WTC11 (cell line): ENCODE measurements around the gene BDKRB2. TPM values are rescaled to one million over a fixed set of nuclear protein-coding genes. Genes with fewer than 3 reads are reported as not detected.

Experiments
- ATAC-seq: fragments of 200-7000 bp; cut with Tn5 transposase; 2 replicates; pipeline ENCODE4 v1.10.0; 2021; ENCODE audit warnings: mild to moderate bottlenecking, moderate library complexity
- CTCF ChIA-PET: fragments of 300-600 bp; sonication (Branson Sonifier 250); formaldehyde crosslinking; loops from one replicate; lab custom pipeline; 2021; ENCODE audit warnings: antibody characterized with exemption; lab: Charles Lee
- POLR2A ChIA-PET: fragments of 350-600 bp; sonication (Branson Sonifier 250); formaldehyde crosslinking; loops from one replicate; lab custom pipeline; 2021; ENCODE audit warnings: antibody characterized with exemption; lab: Charles Lee
- DNase-seq: peaks from one replicate; pipeline ENCODE4 v3.0.0; 2021; ENCODE audit warnings: low spot score
- H3K27ac Mint-ChIP-seq: 2 replicates; pipeline ENCODE4 v1.8.0; 2021; ENCODE audit warnings: mixed read lengths
- H3K27me3 Mint-ChIP-seq: 2 replicates; pipeline ENCODE4 v1.8.0; 2021; ENCODE audit warnings: low read depth, mild to moderate bottlenecking, moderate library complexity, mixed read lengths
- H3K36me3 Mint-ChIP-seq: 2 replicates; pipeline ENCODE4 v1.8.0; 2021; ENCODE audit warnings: mixed read lengths
- H3K4me1 Mint-ChIP-seq: 2 replicates; pipeline ENCODE4 v1.8.0; 2022; ENCODE audit warnings: mixed read lengths
- H3K4me3 Mint-ChIP-seq: 2 replicates; pipeline ENCODE4 v1.8.0; 2021; ENCODE audit warnings: mild to moderate bottlenecking, moderate library complexity, mixed read lengths
- H3K9me3 Mint-ChIP-seq: 2 replicates; pipeline ENCODE4 v1.8.0; 2021; ENCODE audit warnings: mixed read lengths
- FOXK1 ChIP-seq: sonication (generic); formaldehyde crosslinking; IDR thresholded peaks from 2 replicates; pipeline ENCODE4 v1.8.0; 2022; ENCODE audit warnings: mild to moderate bottlenecking, moderate library complexity, missing genetic modification reagents
- IRF2 ChIP-seq: sonication (generic); formaldehyde crosslinking; IDR thresholded peaks from 2 replicates; pipeline ENCODE4 v1.8.0; 2022; ENCODE audit warnings: low read depth, missing genetic modification reagents, borderline replicate concordance
- JAZF1 ChIP-seq: fragments of 250-450 bp; sonication (Bioruptor Pico); IDR thresholded peaks from 2 replicates; pipeline ENCODE4 v1.9.0; 2021; ENCODE audit warnings: moderate library complexity, mild to moderate bottlenecking, inconsistent platforms
- JUN ChIP-seq: sonication (generic); formaldehyde crosslinking; IDR thresholded peaks from 2 replicates; pipeline ENCODE4 v1.8.0; 2023; ENCODE audit warnings: mild to moderate bottlenecking, missing genetic modification reagents
- MXD4 ChIP-seq: fragments of 250-450 bp; sonication (Bioruptor Pico); IDR thresholded peaks from 2 replicates; pipeline ENCODE4 v1.8.0; 2021; ENCODE audit warnings: mild to moderate bottlenecking, moderate library complexity, borderline replicate concordance
- MYBL2 ChIP-seq: sonication (generic); formaldehyde crosslinking; IDR thresholded peaks from 2 replicates; pipeline ENCODE4 v1.8.1; 2023; ENCODE audit warnings: mild to moderate bottlenecking, moderate library complexity, missing genetic modification reagents
- OVOL2 ChIP-seq: fragments of 250-450 bp; sonication (Bioruptor Pico); IDR thresholded peaks from 2 replicates; pipeline ENCODE4 v1.9.0; 2021; ENCODE audit warnings: mild to moderate bottlenecking, borderline replicate concordance
- RELA ChIP-seq: sonication (generic); formaldehyde crosslinking; IDR thresholded peaks from 2 replicates; pipeline ENCODE4 v1.8.1; 2022; ENCODE audit warnings: missing genetic modification reagents, mild to moderate bottlenecking, borderline replicate concordance
- SOX15 ChIP-seq: fragments of 250-450 bp; sonication (Bioruptor Pico); IDR thresholded peaks from 2 replicates; pipeline ENCODE4 v1.9.0; 2021; ENCODE audit warnings: mild to moderate bottlenecking
- ZNF138 ChIP-seq: sonication (generic); formaldehyde crosslinking; conservative IDR thresholded peaks from 2 replicates; pipeline ENCODE4 v1.8.1; 2022; ENCODE audit warnings: mild to moderate bottlenecking, moderate library complexity, missing genetic modification reagents
- ZNF232 ChIP-seq: sonication (generic); formaldehyde crosslinking; IDR thresholded peaks from 2 replicates; pipeline ENCODE4 v1.8.0; 2022; ENCODE audit warnings: mild to moderate bottlenecking, missing genetic modification reagents
- ZNF317 ChIP-seq: sonication (generic); formaldehyde crosslinking; IDR thresholded peaks from 2 replicates; pipeline ENCODE4 v1.8.1; 2023; ENCODE audit warnings: low read depth, mild to moderate bottlenecking, moderate library complexity, missing genetic modification reagents, borderline replicate concordance
- total RNA-seq: library from RNA; stranded (reverse); gene quantifications from 3 replicates; pipeline ENCODE4 v1.2.3, GENCODE V29; 2021
- TF ChIP-seq, protein P1 (sequence below): sonication (generic); formaldehyde crosslinking; IDR thresholded peaks from 2 replicates; pipeline ENCODE4 v1.8.0; 2022; ENCODE audit warnings: missing genetic modification reagents
- TF ChIP-seq, protein P2 (sequence below): sonication (generic); formaldehyde crosslinking; IDR thresholded peaks from 2 replicates; pipeline ENCODE4 v1.8.0; 2023; ENCODE audit warnings: missing genetic modification reagents
- TF ChIP-seq, protein P3 (sequence below): sonication (generic); formaldehyde crosslinking; IDR thresholded peaks from 2 replicates; pipeline ENCODE4 v1.8.0; 2022; ENCODE audit warnings: mild to moderate bottlenecking, missing genetic modification reagents
- TF ChIP-seq, protein P4 (sequence below): sonication (generic); formaldehyde crosslinking; IDR thresholded peaks from 2 replicates; pipeline ENCODE4 v1.8.1; 2023; ENCODE audit warnings: mild to moderate bottlenecking, missing genetic modification reagents, moderate library complexity
- TF ChIP-seq, protein P5 (sequence below): sonication (generic); formaldehyde crosslinking; IDR thresholded peaks from 2 replicates; pipeline ENCODE4 v1.8.1; 2022; ENCODE audit warnings: low read depth, mild to moderate bottlenecking, moderate library complexity, missing genetic modification reagents, borderline replicate concordance
- TF ChIP-seq, protein P6 (sequence below): sonication (generic); formaldehyde crosslinking; IDR thresholded peaks from 2 replicates; pipeline ENCODE4 v1.8.1; 2023; ENCODE audit warnings: mild to moderate bottlenecking, missing genetic modification reagents

Gene BDKRB2
- total RNA-seq, 1 experiment from 2014 or later = 0.17 TPM

DNA sequence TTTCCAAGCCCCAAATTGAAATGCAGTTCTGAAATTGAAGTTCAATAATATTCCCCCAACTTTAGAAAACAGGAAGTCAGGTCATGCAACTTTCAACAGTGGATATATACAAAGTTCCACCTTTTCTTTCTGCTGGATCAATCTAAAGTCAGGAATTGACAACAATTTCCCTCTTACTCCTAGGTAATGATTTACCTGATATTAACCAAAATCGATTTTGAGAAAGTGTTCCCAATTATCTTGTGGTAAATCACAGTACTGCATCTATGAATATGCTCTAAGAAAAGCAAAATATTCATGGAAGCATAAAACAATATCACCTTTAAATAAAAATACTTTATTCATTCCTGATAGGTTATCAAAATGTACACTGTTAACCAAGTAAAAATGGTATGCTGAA is 79.8 kb downstream of the BDKRB2 start (continued):
- TF ChIP-seq, protein P1, sequence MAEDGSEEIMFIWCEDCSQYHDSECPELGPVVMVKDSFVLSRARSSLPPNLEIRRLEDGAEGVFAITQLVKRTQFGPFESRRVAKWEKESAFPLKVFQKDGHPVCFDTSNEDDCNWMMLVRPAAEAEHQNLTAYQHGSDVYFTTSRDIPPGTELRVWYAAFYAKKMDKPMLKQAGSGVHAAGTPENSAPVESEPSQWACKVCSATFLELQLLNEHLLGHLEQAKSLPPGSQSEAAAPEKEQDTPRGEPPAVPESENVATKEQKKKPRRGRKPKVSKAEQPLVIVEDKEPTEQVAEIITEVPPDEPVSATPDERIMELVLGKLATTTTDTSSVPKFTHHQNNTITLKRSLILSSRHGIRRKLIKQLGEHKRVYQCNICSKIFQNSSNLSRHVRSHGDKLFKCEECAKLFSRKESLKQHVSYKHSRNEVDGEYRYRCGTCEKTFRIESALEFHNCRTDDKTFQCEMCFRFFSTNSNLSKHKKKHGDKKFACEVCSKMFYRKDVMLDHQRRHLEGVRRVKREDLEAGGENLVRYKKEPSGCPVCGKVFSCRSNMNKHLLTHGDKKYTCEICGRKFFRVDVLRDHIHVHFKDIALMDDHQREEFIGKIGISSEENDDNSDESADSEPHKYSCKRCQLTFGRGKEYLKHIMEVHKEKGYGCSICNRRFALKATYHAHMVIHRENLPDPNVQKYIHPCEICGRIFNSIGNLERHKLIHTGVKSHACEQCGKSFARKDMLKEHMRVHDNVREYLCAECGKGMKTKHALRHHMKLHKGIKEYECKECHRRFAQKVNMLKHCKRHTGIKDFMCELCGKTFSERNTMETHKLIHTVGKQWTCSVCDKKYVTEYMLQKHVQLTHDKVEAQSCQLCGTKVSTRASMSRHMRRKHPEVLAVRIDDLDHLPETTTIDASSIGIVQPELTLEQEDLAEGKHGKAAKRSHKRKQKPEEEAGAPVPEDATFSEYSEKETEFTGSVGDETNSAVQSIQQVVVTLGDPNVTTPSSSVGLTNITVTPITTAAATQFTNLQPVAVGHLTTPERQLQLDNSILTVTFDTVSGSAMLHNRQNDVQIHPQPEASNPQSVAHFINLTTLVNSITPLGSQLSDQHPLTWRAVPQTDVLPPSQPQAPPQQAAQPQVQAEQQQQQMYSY = no peak
- TF ChIP-seq MYBL2 (CRISPR knock-in tag) (no peak), FOXK1 (CRISPR knock-in tag) (no peak), SOX15 (CRISPR knock-in tag) (no peak)
- TF ChIP-seq, all 79 proteins: peak for 0

DNA sequence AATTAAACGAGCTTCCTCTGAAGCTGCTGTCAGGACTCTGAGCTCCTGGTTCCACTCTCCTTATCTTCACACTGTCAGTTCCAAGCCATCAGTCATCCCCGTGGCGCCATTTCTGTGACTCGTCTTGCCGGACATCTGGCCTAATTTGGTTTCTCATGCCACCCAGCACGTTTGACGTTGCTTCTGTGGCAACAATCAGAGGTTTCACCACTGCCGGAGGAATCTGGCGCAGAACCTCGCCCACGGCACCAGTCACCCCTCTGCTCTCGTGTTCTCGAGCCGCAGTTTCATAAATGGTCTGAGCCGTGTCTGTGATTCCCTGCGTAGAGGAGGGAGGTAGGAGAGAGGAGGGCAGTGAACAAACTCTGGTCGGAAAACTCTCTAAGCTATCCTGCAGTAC is 81.0 kb downstream of the BDKRB2 start:
- H3K27ac Mint-ChIP-seq = peak overlapping the region; percentile 62
- CTCF ChIA-PET = interaction anchor here (0.7 to 2.8 kb wide), 4 partner anchors 10 to 187 kb away, joined by 3 to 11 read pairs (median 6); no protein-coding TSS in a partner anchor
- no peak overlapping the region for H3K4me3 Mint-ChIP-seq
- no peaks in the 10 kb centered on the region for H3K9me3 Mint-ChIP-seq
- H3K27me3 Mint-ChIP-seq = no peaks in the 10 kb centered on the region
- ATAC-seq = no peak
- DNase-seq = no peak
- TF ChIP-seq IRF2 (no peak), JAZF1 (CRISPR knock-in tag) (no peak), RELA (CRISPR knock-in tag) (no peak), FOXK1 (CRISPR knock-in tag) (no peak)
- TF ChIP-seq, protein P2, sequence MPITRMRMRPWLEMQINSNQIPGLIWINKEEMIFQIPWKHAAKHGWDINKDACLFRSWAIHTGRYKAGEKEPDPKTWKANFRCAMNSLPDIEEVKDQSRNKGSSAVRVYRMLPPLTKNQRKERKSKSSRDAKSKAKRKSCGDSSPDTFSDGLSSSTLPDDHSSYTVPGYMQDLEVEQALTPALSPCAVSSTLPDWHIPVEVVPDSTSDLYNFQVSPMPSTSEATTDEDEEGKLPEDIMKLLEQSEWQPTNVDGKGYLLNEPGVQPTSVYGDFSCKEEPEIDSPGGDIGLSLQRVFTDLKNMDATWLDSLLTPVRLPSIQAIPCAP (CRISPR knock-in tag) = no peak
- TF ChIP-seq, protein P3, sequence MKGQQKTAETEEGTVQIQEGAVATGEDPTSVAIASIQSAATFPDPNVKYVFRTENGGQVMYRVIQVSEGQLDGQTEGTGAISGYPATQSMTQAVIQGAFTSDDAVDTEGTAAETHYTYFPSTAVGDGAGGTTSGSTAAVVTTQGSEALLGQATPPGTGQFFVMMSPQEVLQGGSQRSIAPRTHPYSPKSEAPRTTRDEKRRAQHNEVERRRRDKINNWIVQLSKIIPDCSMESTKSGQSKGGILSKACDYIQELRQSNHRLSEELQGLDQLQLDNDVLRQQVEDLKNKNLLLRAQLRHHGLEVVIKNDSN (CRISPR knock-in tag) = no peak
- peaks cover 12% of the 10 kb centered on the region for H3K36me3 Mint-ChIP-seq
- H3K4me1 Mint-ChIP-seq = no peaks in the 10 kb centered on the region
- POLR2A ChIA-PET = no interaction called here

DNA sequence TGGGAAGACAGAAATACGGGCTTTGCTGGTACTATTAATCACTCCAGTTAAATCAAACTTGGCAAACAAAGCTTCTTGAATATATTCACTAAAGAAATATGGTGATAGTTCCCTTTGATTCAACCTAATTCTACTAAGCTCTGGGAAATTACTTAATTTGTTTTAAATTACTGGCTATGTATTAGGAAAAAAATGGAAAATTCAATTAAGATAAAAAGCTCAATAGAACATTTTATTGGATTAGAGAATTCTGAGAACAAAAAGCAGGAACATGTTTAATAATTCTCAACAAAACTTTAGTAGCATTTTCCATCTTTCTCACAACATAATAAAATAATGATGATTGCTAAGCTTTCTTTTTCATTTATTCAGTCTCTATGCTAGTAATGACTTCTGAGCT is 81.6 kb downstream of the BDKRB2 start:
- Mint-ChIP-seq H3K9me3 (no peaks in the 10 kb centered on the region), H3K27ac (no peak overlapping the region), H3K27me3 (no peaks in the 10 kb centered on the region), H3K36me3 (peaks cover 12% of the 10 kb centered on the region), H3K4me1 (no peaks in the 10 kb centered on the region), H3K4me3 (no peak overlapping the region)
- POLR2A ChIA-PET = no interaction called here
- DNase-seq = no peak
- CTCF ChIA-PET = interaction anchor here (1.3 to 2.8 kb wide), 3 partner anchors 11 to 188 kb away, joined by 4 to 11 read pairs (median 7); no protein-coding TSS in a partner anchor
- ATAC-seq = no peak
- TF ChIP-seq, protein P4, sequence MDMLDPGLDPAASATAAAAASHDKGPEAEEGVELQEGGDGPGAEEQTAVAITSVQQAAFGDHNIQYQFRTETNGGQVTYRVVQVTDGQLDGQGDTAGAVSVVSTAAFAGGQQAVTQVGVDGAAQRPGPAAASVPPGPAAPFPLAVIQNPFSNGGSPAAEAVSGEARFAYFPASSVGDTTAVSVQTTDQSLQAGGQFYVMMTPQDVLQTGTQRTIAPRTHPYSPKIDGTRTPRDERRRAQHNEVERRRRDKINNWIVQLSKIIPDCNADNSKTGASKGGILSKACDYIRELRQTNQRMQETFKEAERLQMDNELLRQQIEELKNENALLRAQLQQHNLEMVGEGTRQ = no peak
- TF ChIP-seq JUN (CRISPR knock-in tag) = no peak
- no peak for TF ChIP-seq ZNF317 (CRISPR knock-in tag)
- TF ChIP-seq ZNF232 (CRISPR knock-in tag) = no peak
- TF ChIP-seq, protein P5, sequence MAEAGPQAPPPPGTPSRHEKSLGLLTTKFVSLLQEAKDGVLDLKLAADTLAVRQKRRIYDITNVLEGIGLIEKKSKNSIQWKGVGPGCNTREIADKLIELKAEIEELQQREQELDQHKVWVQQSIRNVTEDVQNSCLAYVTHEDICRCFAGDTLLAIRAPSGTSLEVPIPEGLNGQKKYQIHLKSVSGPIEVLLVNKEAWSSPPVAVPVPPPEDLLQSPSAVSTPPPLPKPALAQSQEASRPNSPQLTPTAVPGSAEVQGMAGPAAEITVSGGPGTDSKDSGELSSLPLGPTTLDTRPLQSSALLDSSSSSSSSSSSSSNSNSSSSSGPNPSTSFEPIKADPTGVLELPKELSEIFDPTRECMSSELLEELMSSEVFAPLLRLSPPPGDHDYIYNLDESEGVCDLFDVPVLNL (CRISPR knock-in tag) = no peak
- TF ChIP-seq, protein P6, sequence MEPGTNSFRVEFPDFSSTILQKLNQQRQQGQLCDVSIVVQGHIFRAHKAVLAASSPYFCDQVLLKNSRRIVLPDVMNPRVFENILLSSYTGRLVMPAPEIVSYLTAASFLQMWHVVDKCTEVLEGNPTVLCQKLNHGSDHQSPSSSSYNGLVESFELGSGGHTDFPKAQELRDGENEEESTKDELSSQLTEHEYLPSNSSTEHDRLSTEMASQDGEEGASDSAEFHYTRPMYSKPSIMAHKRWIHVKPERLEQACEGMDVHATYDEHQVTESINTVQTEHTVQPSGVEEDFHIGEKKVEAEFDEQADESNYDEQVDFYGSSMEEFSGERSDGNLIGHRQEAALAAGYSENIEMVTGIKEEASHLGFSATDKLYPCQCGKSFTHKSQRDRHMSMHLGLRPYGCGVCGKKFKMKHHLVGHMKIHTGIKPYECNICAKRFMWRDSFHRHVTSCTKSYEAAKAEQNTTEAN (CRISPR knock-in tag) = no peak
- TF ChIP-seq OVOL2 (CRISPR knock-in tag) = no peak
- TF ChIP-seq, protein P3 (CRISPR knock-in tag) = no peak
- no peak for TF ChIP-seq ZNF138 (CRISPR knock-in tag)
- no peak for TF ChIP-seq MXD4 (CRISPR knock-in tag)
- TF ChIP-seq, protein P1 = no peak
